HepG2 (cell line): Measurements from ENCODE around the gene CBL. TPM values are rescaled to one million over a fixed set of nuclear protein-coding genes. Genes with fewer than 3 reads are reported as not detected.

Experiments used
- ATAC-seq: fragments of 200-7000 bp; cut with Tn5 transposase; 3 replicates; pipeline ENCODE4 v1.9.1; 2020; ENCODE audit warnings: mild to moderate bottlenecking, moderate library complexity
- BruUV-seq: library from RNA; stranded (reverse); fragments of 400-500 nt; replicated peaks from 2 replicates; lab custom pipeline; 2021; lab: Mats Ljungman, UMichigan
- CTCF ChIA-PET: fragments of 300-600 bp; formaldehyde crosslinking; extraction: SDS; loops from one replicate; lab custom pipeline; 2021; ENCODE audit warnings: low total read pairs, inconsistent platforms, low intra/inter-chr PET ratio; lab: Yijun Ruan, JAX
- POLR2A ChIA-PET: fragments of 350-600 bp; sonication (Branson Sonifier 250); formaldehyde crosslinking; loops from one replicate; lab custom pipeline; 2020; ENCODE audit warnings: antibody characterized with exemption, inconsistent platforms; lab: Yijun Ruan, JAX
- DNase-seq: peaks from one replicate; pipeline ENCODE4 v3.0.0-alpha.2; 2015; ENCODE audit warnings: low spot score
- FAIRE-seq: peaks from 3 replicates; lab custom pipeline; 2011; peaks lifted over from hg19 to GRCh38; lab: Jason Lieb, UNC
- H2AFZ ChIP-seq: one replicate; pipeline ENCODE4 v1.6.1; 2011; ENCODE audit warnings: low read length, inconsistent platforms
- H3K27ac ChIP-seq: fragments of 300-600 bp; 3 replicates; pipeline ENCODE4 v1.8.0; 2011; ENCODE audit warnings: mixed run types, mild to moderate bottlenecking, mixed read lengths, low read length, inconsistent platforms; ENCODE audit not compliant: insufficient read depth; ENCODE audit errors: extremely low read length
- H3K27me3 ChIP-seq, 2 experiments: fragments of 200-600 bp in 1 of 2; 2 replicates in 1 of 2; 3 replicates in 1 of 2; pipeline versions ENCODE4 v1.6.0 to v1.8.0; 2011; ENCODE audit warnings: low read length in 2 of 2, mild to moderate bottlenecking in 2 of 2, moderate library complexity in 2 of 2, inconsistent platforms in 1 of 2; ENCODE audit not compliant: insufficient read depth in 2 of 2, control insufficient read depth in 1 of 2
- H3K36me3 ChIP-seq, 2 experiments: fragments of 200-600 bp in 1 of 2; replicated peaks in 1 of 2; 2 replicates in 1 of 2; 3 replicates in 1 of 2; pipeline versions ENCODE4 v1.5.1 to v1.8.0; 2011; ENCODE audit warnings: low read length in 2 of 2, inconsistent platforms in 1 of 2; ENCODE audit not compliant: insufficient read depth in 2 of 2, control insufficient read depth in 1 of 2
- H3K4me1 ChIP-seq: 2 replicates; pipeline ENCODE4 v1.5.1; 2012; ENCODE audit warnings: low read length, inconsistent platforms; ENCODE audit not compliant: insufficient read depth
- H3K4me2 ChIP-seq: 2 replicates; pipeline ENCODE4 v1.6.0; 2011; ENCODE audit warnings: low read depth, low read length, inconsistent platforms
- H3K4me3 ChIP-seq, 3 experiments: fragments of 200-600 bp in 1 of 3; sonication (generic), shearing (Covaris generic) in 1 of 3; replicated peaks in 1 of 3; 2 replicates each; pipeline ENCODE4 v1.5.1; 2011 to 2016; ENCODE audit warnings: low read length in 3 of 3, inconsistent platforms in 2 of 3, low read depth in 2 of 3, mild to moderate bottlenecking in 2 of 3, control low read depth in 1 of 3, mixed read lengths in 1 of 3; ENCODE audit not compliant: insufficient read depth in 1 of 3
- H3K79me2 ChIP-seq: one replicate; pipeline ENCODE4 v1.6.1; 2011; ENCODE audit warnings: low read length, inconsistent platforms; ENCODE audit not compliant: insufficient read depth
- H3K9ac ChIP-seq: 2 replicates; pipeline ENCODE4 v1.6.0; 2011; ENCODE audit warnings: mild to moderate bottlenecking, low read depth, low read length, inconsistent platforms; ENCODE audit not compliant: insufficient read depth
- H3K9me3 ChIP-seq: 2 replicates; pipeline ENCODE4 v1.5.1; 2012; ENCODE audit warnings: mild to moderate bottlenecking, low read length
- H4K20me1 ChIP-seq: 2 replicates; pipeline ENCODE4 v1.6.0; 2011; ENCODE audit warnings: inconsistent platforms, mild to moderate bottlenecking, low read length, moderate library complexity; ENCODE audit not compliant: insufficient read depth
- AKAP8 ChIP-seq: sonication (generic); formaldehyde crosslinking; IDR thresholded peaks from 2 replicates; pipeline ENCODE4 v1.5.1; 2020; ENCODE audit warnings: mild to moderate bottlenecking, missing genetic modification reagents
- GFI1 ChIP-seq: sonication (generic); formaldehyde crosslinking; IDR thresholded peaks from 2 replicates; pipeline ENCODE4 v1.5.0; 2020; ENCODE audit warnings: missing genetic modification reagents, mild to moderate bottlenecking, borderline replicate concordance
- HMGA1 ChIP-seq: sonication (generic); formaldehyde crosslinking; conservative IDR thresholded peaks from 2 replicates; pipeline ENCODE4 v1.4.0; 2020; ENCODE audit warnings: missing genetic modification reagents
- MED13 ChIP-seq: sonication (generic); formaldehyde crosslinking; IDR thresholded peaks from 2 replicates; pipeline ENCODE4 v1.5.0; 2020; ENCODE audit warnings: missing genetic modification reagents
- MTA3 ChIP-seq: sonication (generic); formaldehyde crosslinking; IDR thresholded peaks from 2 replicates; pipeline ENCODE4 v1.4.0; 2020; ENCODE audit warnings: missing genetic modification reagents
- POGK ChIP-seq: sonication (generic); formaldehyde crosslinking; conservative IDR thresholded peaks from 2 replicates; pipeline ENCODE4 v1.8.0; 2022; ENCODE audit warnings: mild to moderate bottlenecking, moderate library complexity, missing genetic modification reagents
- SIN3B ChIP-seq: fragments of 150-350 bp; IDR thresholded peaks from 2 replicates; pipeline ENCODE4 v1.6.1; 2014; ENCODE audit warnings: low read length
- TBX3 ChIP-seq: fragments of 450-650 bp; IDR thresholded peaks from 2 replicates; pipeline ENCODE4 v1.6.1; 2017; ENCODE audit warnings: antibody characterized with exemption, mild to moderate bottlenecking, inconsistent platforms, borderline replicate concordance
- ZNF24 ChIP-seq: fragments of 450-650 bp; IDR thresholded peaks from 2 replicates; pipeline ENCODE4 v1.6.1; 2017; ENCODE audit warnings: antibody characterized with exemption, mild to moderate bottlenecking
- ZNF556 ChIP-seq: sonication (generic); formaldehyde crosslinking; IDR thresholded peaks from 2 replicates; pipeline ENCODE4 v1.4.0; 2020; ENCODE audit warnings: mild to moderate bottlenecking, missing genetic modification reagents, borderline replicate concordance
- ZNF639 ChIP-seq: conservative IDR thresholded peaks from 2 replicates; pipeline ENCODE4 v1.6.1; 2018; ENCODE audit warnings: missing genetic modification reagents
- ZNF674 ChIP-seq: sonication (generic); formaldehyde crosslinking; IDR thresholded peaks from 2 replicates; pipeline ENCODE4 v1.5.0; 2020; ENCODE audit warnings: low read depth, mild to moderate bottlenecking, missing genetic modification reagents
- WGBS: methylation state at CpG from one replicate; pipeline ENCODE4 v1.1.6; 2017; ENCODE audit warnings: low lambda C conversion rate; 5-methylcytosine and 5-hydroxymethylcytosine counted together
- in situ Hi-C: cut with HindIII; loops from 2 replicates; pipeline ENCODE4 v1.10.0; 2017; ENCODE audit warnings: low pct_unique_long_range_greater_than_20kb; ENCODE audit not compliant: extremely low pct_ligation_motif_present
- intact Hi-C: fragments of 100-400 bp; cut with micrococcal nuclease; formaldehyde crosslinking; loops from one replicate; pipeline ENCODE4 v1.10.0; 2022; ENCODE audit not compliant: unreplicated experiment
- polyA plus RNA-seq, 8 experiments: library from polyadenylated mRNA; depleted of rRNA in 3 of 8; stranded (reverse) in 7 of 8; unstranded in 1 of 8; fragments of >200 nt; fragmentation: Illumina TruSeq in 4 of 8; extraction: Trizol in 4 of 8; gene quantifications; 2 replicates each; pipeline versions ENCODE4 v1.2.1 to v1.2.3, GENCODE V29; 2011 to 2016; ENCODE audit warnings: low read depth in 4 of 8, missing spikeins in 1 of 8, mixed read lengths in 1 of 8; ENCODE audit not compliant: insufficient read depth in 1 of 8
- total RNA-seq, 5 experiments: library from RNA; depleted of rRNA; stranded (reverse); fragments of >200 nt; fragmentation: Illumina TruSeq; extraction: Trizol; gene quantifications; 2 replicates each; pipeline ENCODE4 v1.2.3, GENCODE V29; 2016; ENCODE audit warnings: low read depth in 1 of 5

The CBL gene
- total and polyA plus RNA-seq, 2 of the 13 experiments (the other 11 are each of a cell fraction or from before 2014, with no cell fraction given): 6.6 to 7.4 TPM

GRCh38 chr11:119229741-119230140, 23.6 kb downstream of the CBL start:
- intact Hi-C loops (no loop called here), in situ Hi-C loops (no loop called here)
- H3K9me3 ChIP-seq: no peaks in the 10 kb centered on the region
- WGBS: 94% methylated on average over 4 of the region's 4 CpGs
- H3K4me1 ChIP-seq: no peaks in the 10 kb centered on the region; the same call in 1 of the 2 replicates
- H3K36me3 ChIP-seq: peaks cover 0 to 6% of the 10 kb centered on the region in 2 experiments; a peak in 3 of 5 replicates
- H3K4me3 ChIP-seq: no peak overlapping the region
- no peaks in the 10 kb centered on the region for H3K27me3 ChIP-seq
- no peak for TF ChIP-seq POGK (CRISPR knock-in tag)
- TF ChIP-seq MED13: no peak
- no peak for TF ChIP-seq ZNF556 (CRISPR knock-in tag)
- TF ChIP-seq ZNF674 (CRISPR knock-in tag): no peak
- TF ChIP-seq MTA3 (CRISPR knock-in tag): no peak
- TF ChIP-seq TBX3: no peak
- no peak for TF ChIP-seq AKAP8
- no peak for TF ChIP-seq SIN3B
- TF ChIP-seq HMGA1: no peak
- TF ChIP-seq GFI1 (CRISPR knock-in tag): no peak
- no peak for TF ChIP-seq ZNF639 (CRISPR knock-in tag)
- no peak for TF ChIP-seq ZNF24
- TF ChIP-seq, all 625 proteins: peak for 0
- no peak overlapping the region for H2AFZ ChIP-seq
- H3K9ac ChIP-seq: no peak overlapping the region
- H4K20me1 ChIP-seq: no peaks in the 10 kb centered on the region
- no peaks in the 10 kb centered on the region for H3K79me2 ChIP-seq
- DNase-seq (no peak), ATAC-seq (no peak), FAIRE-seq (no peak)
- BruUV-seq: no TSS peak
- ChIA-PET POLR2A (no interaction called here), CTCF (no interaction called here)
- H3K27ac ChIP-seq: no peak overlapping the region
- no peak overlapping the region for H3K4me2 ChIP-seq
